ENCODE results near the gene FAM216B.

FAM216B gene

GRCh38 chr13:42836930-42837690 lies 55.7 kb downstream of the FAM216B start:
- DNase-seq, result no peak
